HepG2 (cell line): Measurements from ENCODE around the gene EBPL. TPM values are rescaled to one million over a fixed set of nuclear protein-coding genes. Genes with fewer than 3 reads are reported as not detected.
A peak's percentile ranks its signal among the peaks of the same experiment; 100 is the strongest.

Experiments used
- FOXA1 ChIP-seq, 2 experiments: fragments of 450-650 bp in 1 of 2; sonication (generic) in 1 of 2; formaldehyde crosslinking in 1 of 2; IDR thresholded peaks; 2 replicates each; pipeline versions ENCODE4 v1.4.0 to v1.6.1; 2016 to 2020; ENCODE audit warnings: missing genetic modification reagents in 1 of 2
- FOXA3 ChIP-seq: IDR thresholded peaks from 2 replicates; pipeline ENCODE4 v1.6.1; 2016; ENCODE audit warnings: missing genetic modification reagents, missing compliant biosample characterization
- KDM4B ChIP-seq: sonication (generic); formaldehyde crosslinking; IDR thresholded peaks from 2 replicates; pipeline ENCODE4 v1.4.0; 2020; ENCODE audit warnings: missing genetic modification reagents
- LBX2 ChIP-seq: sonication (generic); formaldehyde crosslinking; IDR thresholded peaks from 2 replicates; pipeline ENCODE4 v1.5.0; 2020; ENCODE audit warnings: missing genetic modification reagents, mild to moderate bottlenecking, borderline replicate concordance
- MEF2D ChIP-seq: sonication (generic); formaldehyde crosslinking; IDR thresholded peaks from 2 replicates; pipeline ENCODE4 v1.5.1; 2020; ENCODE audit warnings: mild to moderate bottlenecking, missing genetic modification reagents
- RELA ChIP-seq: sonication (generic); formaldehyde crosslinking; IDR thresholded peaks from 2 replicates; pipeline ENCODE4 v1.4.0; 2020; ENCODE audit warnings: missing genetic modification reagents
- SYNCRIP ChIP-seq: fragments of 200-400 bp; formaldehyde crosslinking; IDR thresholded peaks from 2 replicates; pipeline ENCODE4 v1.6.1; 2018; ENCODE audit warnings: mild to moderate bottlenecking, low read depth, low read length; ENCODE audit not compliant: insufficient read depth
- TBX2 ChIP-seq: sonication (generic); formaldehyde crosslinking; IDR thresholded peaks from 2 replicates; pipeline ENCODE4 v1.5.0; 2020; ENCODE audit warnings: missing genetic modification reagents, mild to moderate bottlenecking, borderline replicate concordance
- TSC22D2 ChIP-seq: sonication (generic); formaldehyde crosslinking; IDR thresholded peaks from 2 replicates; pipeline ENCODE4 v1.5.1; 2020; ENCODE audit warnings: missing genetic modification reagents, mild to moderate bottlenecking, borderline replicate concordance
- WIZ ChIP-seq: sonication (generic); formaldehyde crosslinking; IDR thresholded peaks from 2 replicates; pipeline ENCODE4 v1.5.1; 2020; ENCODE audit warnings: mild to moderate bottlenecking, missing genetic modification reagents
- ZBTB7A ChIP-seq: sonication (generic); formaldehyde crosslinking; IDR thresholded peaks from 2 replicates; pipeline ENCODE4 v1.8.0; 2022; ENCODE audit warnings: mild to moderate bottlenecking, missing genetic modification reagents
- ZFAT ChIP-seq: sonication (generic); formaldehyde crosslinking; conservative IDR thresholded peaks from 2 replicates; pipeline ENCODE4 v1.8.1; 2023; ENCODE audit warnings: missing genetic modification reagents, inconsistent platforms
- ZFX ChIP-seq: sonication (generic); formaldehyde crosslinking; IDR thresholded peaks from 2 replicates; pipeline ENCODE4 v1.4.0; 2020; ENCODE audit warnings: mild to moderate bottlenecking, low read depth, missing genetic modification reagents, moderate library complexity
- ZNF407 ChIP-seq: sonication (generic); formaldehyde crosslinking; IDR thresholded peaks from one replicate; pipeline ENCODE4 v1.5.1; 2020; ENCODE audit warnings: mild to moderate bottlenecking, missing genetic modification reagents; ENCODE audit errors: not compliant biosample characterization
- ZNF567 ChIP-seq: sonication (generic); formaldehyde crosslinking; IDR thresholded peaks from 2 replicates; pipeline ENCODE4 v1.8.1; 2023; ENCODE audit warnings: mild to moderate bottlenecking, missing genetic modification reagents, borderline replicate concordance
- ZNF629 ChIP-seq: sonication (generic); formaldehyde crosslinking; conservative IDR thresholded peaks from 2 replicates; pipeline ENCODE4 v1.5.0; 2020; ENCODE audit warnings: missing genetic modification reagents
- ZNF746 ChIP-seq: sonication (generic); formaldehyde crosslinking; IDR thresholded peaks from 2 replicates; pipeline ENCODE4 v1.8.0; 2022; ENCODE audit warnings: mild to moderate bottlenecking, missing genetic modification reagents
- ZNF75D ChIP-seq: sonication (generic); formaldehyde crosslinking; IDR thresholded peaks from 2 replicates; pipeline ENCODE4 v1.8.1; 2023; ENCODE audit warnings: missing genetic modification reagents, mild to moderate bottlenecking, borderline replicate concordance
- polyA plus RNA-seq, 8 experiments: library from polyadenylated mRNA; depleted of rRNA in 3 of 8; stranded (reverse) in 7 of 8; unstranded in 1 of 8; fragments of >200 nt; fragmentation: Illumina TruSeq in 4 of 8; extraction: Trizol in 4 of 8; gene quantifications; 2 replicates each; pipeline versions ENCODE4 v1.2.1 to v1.2.3, GENCODE V29; 2011 to 2016; ENCODE audit warnings: low read depth in 4 of 8, missing spikeins in 1 of 8, mixed read lengths in 1 of 8; ENCODE audit not compliant: insufficient read depth in 1 of 8
- total RNA-seq, 5 experiments: library from RNA; depleted of rRNA; stranded (reverse); fragments of >200 nt; fragmentation: Illumina TruSeq; extraction: Trizol; gene quantifications; 2 replicates each; pipeline ENCODE4 v1.2.3, GENCODE V29; 2016; ENCODE audit warnings: low read depth in 1 of 5
- TF ChIP-seq, protein P1 (sequence below): sonication (generic); formaldehyde crosslinking; IDR thresholded peaks from 2 replicates; pipeline ENCODE4 v1.8.1; 2023; ENCODE audit warnings: missing genetic modification reagents, mild to moderate bottlenecking, borderline replicate concordance
- TF ChIP-seq, protein P2 (sequence below): IDR thresholded peaks from 2 replicates; pipeline ENCODE4 v1.6.1; 2016

Gene EBPL
- total and polyA plus RNA-seq, 2 of the 13 experiments (the other 11 are each of a cell fraction or from before 2014, with no cell fraction given), result 96.5 to 152 TPM

GRCh38 chr13:49690995-49691784 lies at the start of gene EBPL (continued):
- peak; percentile 85 for TF ChIP-seq ZFX
- TF ChIP-seq FOXA1 (IDR thresholded peaks at IDR 0.05), result no peak
- 0 out of 2 replicates have a peak, but pooled peaks have one; percentile 5 for TF ChIP-seq FOXA1 (CRISPR knock-in tag; IDR thresholded peaks at IDR 0.05)
- TF ChIP-seq ZNF746 (CRISPR knock-in tag), result no peak; the same call in 1 of the 2 replicates
- TF ChIP-seq TSC22D2 (CRISPR knock-in tag), result peak; percentile 81; the same call in 1 of the 2 replicates
- TF ChIP-seq ZFAT, result 0 out of 2 replicates have a peak, but pooled peaks have one; percentile 70
- peak; percentile 86; the same call in 1 of the 2 replicates for TF ChIP-seq LBX2 (CRISPR knock-in tag)
- no peak for TF ChIP-seq ZNF567 (CRISPR knock-in tag)
- 0 out of 2 replicates have a peak, but pooled peaks have one; percentile 15 for TF ChIP-seq RELA (CRISPR knock-in tag)
- no peak for TF ChIP-seq WIZ (CRISPR knock-in tag)
- peak; percentile 90 for TF ChIP-seq TBX2 (CRISPR knock-in tag)
- TF ChIP-seq, protein P1, sequence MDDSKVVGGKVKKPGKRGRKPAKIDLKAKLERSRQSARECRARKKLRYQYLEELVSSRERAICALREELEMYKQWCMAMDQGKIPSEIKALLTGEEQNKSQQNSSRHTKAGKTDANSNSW (CRISPR knock-in tag), result no peak; the same call in 1 of the 2 replicates
- no peak for TF ChIP-seq KDM4B (CRISPR knock-in tag)
- TF ChIP-seq, protein P2, sequence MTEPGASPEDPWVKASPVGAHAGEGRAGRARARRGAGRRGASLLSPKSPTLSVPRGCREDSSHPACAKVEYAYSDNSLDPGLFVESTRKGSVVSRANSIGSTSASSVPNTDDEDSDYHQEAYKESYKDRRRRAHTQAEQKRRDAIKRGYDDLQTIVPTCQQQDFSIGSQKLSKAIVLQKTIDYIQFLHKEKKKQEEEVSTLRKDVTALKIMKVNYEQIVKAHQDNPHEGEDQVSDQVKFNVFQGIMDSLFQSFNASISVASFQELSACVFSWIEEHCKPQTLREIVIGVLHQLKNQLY (CRISPR knock-in tag), result 0 out of 2 replicates have a peak, but pooled peaks have one; percentile 43
- TF ChIP-seq SYNCRIP, result no peak
- TF ChIP-seq ZNF407 (CRISPR knock-in tag), result no peak
- 0 out of 2 replicates have a peak, but pooled peaks have one; percentile 32 for TF ChIP-seq FOXA3 (CRISPR knock-in tag)
- TF ChIP-seq ZBTB7A (CRISPR knock-in tag), result peak; percentile 90
- TF ChIP-seq ZNF75D (CRISPR knock-in tag), result no peak
- TF ChIP-seq ZNF629, result peak; percentile 37
- peak; percentile 58; the same call in 1 of the 2 replicates for TF ChIP-seq MEF2D (CRISPR knock-in tag)
